CD4-positive, alpha-beta T cell (primary cell): ENCODE measurements around the gene SLC25A26. TPM values are rescaled to one million over a fixed set of nuclear protein-coding genes. Genes with fewer than 3 reads are reported as not detected.
"Not testable (repeated sequence)": the region's sequence is repeated elsewhere in the genome, so short reads cannot be mapped to it uniquely, and the experiment has no call there.

Source experiments
- ATAC-seq: fragments of 200-7000 bp; cut with Tn5 transposase; one replicate; pipeline ENCODE4 v1.10.0; 2022; ENCODE audit warnings: mild to moderate bottlenecking; ENCODE audit not compliant: poor library complexity
- CTCF ChIA-PET: fragments of 350-600 bp; sonication (Branson Sonifier 250); formaldehyde crosslinking; loops from one replicate; lab custom pipeline; 2021; ENCODE audit warnings: antibody characterized with exemption, inconsistent platforms; lab: Charles Lee
- POLR2A ChIA-PET: fragments of 350-600 bp; sonication (Branson Sonifier 250); formaldehyde crosslinking; loops from one replicate; lab custom pipeline; 2021; ENCODE audit warnings: antibody characterized with exemption, inconsistent platforms; lab: Charles Lee
- DNase-seq, 14 experiments: peaks; one replicate each; pipeline ENCODE4 v3.0.0-alpha.2; 2013 to 2020; ENCODE audit warnings: mixed read lengths in 2 of 14
- H3K27ac ChIP-seq, 2 donors: one replicate each; pipeline versions ENCODE4 v1.5.1 to v1.7.0; 2013; ENCODE audit warnings: low read length in 2 of 2, low read depth in 1 of 2, mild to moderate bottlenecking in 1 of 2
- H3K27me3 ChIP-seq, 2 experiments: 1 replicate in 1 of 2; 2 replicates in 1 of 2; pipeline versions ENCODE4 v1.6.1 to v1.7.0; 2013; ENCODE audit warnings: low read length in 2 of 2, control low read depth in 1 of 2, mild to moderate bottlenecking in 1 of 2, moderate library complexity in 1 of 2; ENCODE audit not compliant: insufficient read depth in 2 of 2, control insufficient read depth in 1 of 2
- H3K36me3 ChIP-seq: one replicate; pipeline ENCODE4 v1.6.1; 2013; ENCODE audit warnings: low read length, control low read depth; ENCODE audit not compliant: insufficient read depth
- H3K4me1 ChIP-seq: one replicate; pipeline ENCODE4 v1.6.1; 2013; ENCODE audit warnings: low read length, control low read depth; ENCODE audit not compliant: insufficient read depth
- H3K4me3 ChIP-seq: one replicate; pipeline ENCODE4 v1.5.1; 2013; ENCODE audit warnings: mild to moderate bottlenecking, low read length, moderate library complexity
- H3K9me3 ChIP-seq, 2 experiments: 1 replicate in 1 of 2; 2 replicates in 1 of 2; pipeline versions ENCODE4 v1.6.1 to v1.7.0; 2013; ENCODE audit warnings: low read length in 2 of 2, mild to moderate bottlenecking in 2 of 2, control low read depth in 1 of 2, moderate library complexity in 1 of 2; ENCODE audit not compliant: control insufficient read depth in 1 of 2, insufficient read depth in 1 of 2
- H3K27ac Mint-ChIP-seq: one replicate; pipeline ENCODE4 v1.8.0; 2020; ENCODE audit warnings: mixed read lengths
- H3K27me3 Mint-ChIP-seq: one replicate; pipeline ENCODE4 v1.8.0; 2021; ENCODE audit warnings: mixed read lengths
- H3K36me3 Mint-ChIP-seq: one replicate; pipeline ENCODE4 v1.8.0; 2021; ENCODE audit warnings: low read depth, mixed read lengths
- H3K4me1 Mint-ChIP-seq: one replicate; pipeline ENCODE4 v1.8.0; 2021; ENCODE audit warnings: low read depth, mixed read lengths
- H3K4me3 Mint-ChIP-seq: one replicate; pipeline ENCODE4 v1.8.0; 2020; ENCODE audit warnings: mild to moderate bottlenecking, mixed read lengths
- H3K9me3 Mint-ChIP-seq: one replicate; pipeline ENCODE4 v1.8.0; 2020; ENCODE audit warnings: mixed read lengths
- CTCF ChIP-seq: fragments of 200-600 bp; IDR thresholded peaks from one replicate; pipeline ENCODE4 v1.8.0; 2022; ENCODE audit warnings: antibody characterized with exemption, mild to moderate bottlenecking
- intact Hi-C, 2 experiments: fragments of 100-400 bp; cut with DNase I in 1 of 2; cut with micrococcal nuclease in 1 of 2; formaldehyde crosslinking; loops; one replicate each; pipeline versions ENCODE4 v1.15.1 to v1.9.0; 2023 to 2025; cut with DNase I, micrococcal nuclease
- total RNA-seq, 174 experiments: library from RNA in 2 of 174; stranded (reverse) in 2 of 174; gene quantifications; one replicate each; pipeline ENCODE4 v1.2.3 and lab custom pipeline; 2021 to 2026

SLC25A26 gene
- total RNA-seq, 2 experiments from 2014 or later, result 26.9 to 30.2 TPM

GRCh38 chr3:66297260-66297873 is 76.6 kb downstream of the SLC25A26 start:
- peak in 2 of 14 experiments; percentile 26 to 28 for DNase-seq
- CTCF ChIA-PET, result interaction anchor here (1.7 to 3.1 kb wide), 3 partner anchors 20 to 81 kb away, joined by 5 to 12 read pairs (median 7); no protein-coding TSS in a partner anchor
- ATAC-seq, result no peak
- H3K27me3 Mint-ChIP-seq, result no peaks in the 10 kb centered on the region
- H3K27ac Mint-ChIP-seq, result peak overlapping the region; percentile 70
- intact Hi-C loops, result no loop called here
- H3K9me3 Mint-ChIP-seq, result no peaks in the 10 kb centered on the region
- H3K4me3 Mint-ChIP-seq, result no peak overlapping the region
- Histone ChIP-seq H3K4me1 (peaks cover 18% of the 10 kb centered on the region), H3K27me3 (no peaks in the 10 kb centered on the region), H3K36me3 (no peaks in the 10 kb centered on the region), H3K4me3 (no peak overlapping the region), H3K27ac (peak overlapping the region in 1 of 2 donors; percentile 15), H3K9me3 (no peaks in the 10 kb centered on the region)
- peaks cover 66% of the 10 kb centered on the region for H3K4me1 Mint-ChIP-seq
- H3K36me3 Mint-ChIP-seq, result peaks cover 12% of the 10 kb centered on the region
- no peak for TF ChIP-seq CTCF
- POLR2A ChIA-PET, result interaction anchor here (0.6 to 1.6 kb wide), 5 partner anchors 13 to 412 kb away, joined by 3 to 7 read pairs (median 4); no protein-coding TSS in a partner anchor

GRCh38 chr3:66297900-66298299 is 77.1 kb downstream of the SLC25A26 start:
- no peaks in the 10 kb centered on the region for H3K9me3 Mint-ChIP-seq
- DNase-seq, result peak in 3 of 14 experiments; percentile 9 to 65 (median 21)
- no peaks in the 10 kb centered on the region for H3K36me3 ChIP-seq
- peak overlapping the region in 1 of 2 donors; percentile 15 for H3K27ac ChIP-seq
- no peaks in the 10 kb centered on the region for H3K27me3 ChIP-seq
- peak overlapping the region; percentile 70 for H3K27ac Mint-ChIP-seq
- ChIA-PET POLR2A (interaction anchor here (0.9 to 1.6 kb wide), 3 partner anchors 13 to 96 kb away, joined by 3 to 7 read pairs (median 3); no protein-coding TSS in a partner anchor), CTCF (interaction anchor here (0.6 to 3.1 kb wide), 5 partner anchors 12 to 80 kb away, joined by 3 to 12 read pairs (median 5); no protein-coding TSS in a partner anchor)
- ATAC-seq, result no peak
- no peak for TF ChIP-seq CTCF
- H3K4me3 Mint-ChIP-seq, result no peak overlapping the region
- peaks cover 8% of the 10 kb centered on the region for H3K36me3 Mint-ChIP-seq
- H3K27me3 Mint-ChIP-seq, result no peaks in the 10 kb centered on the region
- H3K4me1 ChIP-seq, result peaks cover 23% of the 10 kb centered on the region
- H3K4me1 Mint-ChIP-seq, result peaks cover 67% of the 10 kb centered on the region
- no peaks in the 10 kb centered on the region for H3K9me3 ChIP-seq
- intact Hi-C loops, result no loop called here
- H3K4me3 ChIP-seq, result no peak overlapping the region

- H3K27ac Mint-ChIP-seq, result peak overlapping the region; percentile 70
Measured at GRCh38 chr3:66298591-66298990, 77.8 kb downstream of the SLC25A26 start.

GRCh38 chr3:66299085-66299484 is 78.3 kb downstream of the SLC25A26 start:
- H3K4me1 ChIP-seq, result peaks cover 35% of the 10 kb centered on the region
- H3K36me3 Mint-ChIP-seq, ATAC-seq, H3K27me3 ChIP-seq, DNase-seq, H3K4me3 ChIP-seq, H3K4me3 Mint-ChIP-seq, H3K36me3 ChIP-seq, H3K9me3 ChIP-seq, intact Hi-C loops, H3K27me3 Mint-ChIP-seq, POLR2A ChIA-PET, H3K27ac ChIP-seq, H3K9me3 Mint-ChIP-seq: not testable (repeated sequence)
- Mint-ChIP-seq H3K27ac (peak overlapping the region; percentile 70), H3K4me1 (peaks cover 72% of the 10 kb centered on the region)
- CTCF ChIA-PET, result interaction anchor here (1.0 to 3.1 kb wide), 2 partner anchors 14 to 79 kb away, joined by 3 to 12 read pairs; no protein-coding TSS in a partner anchor

More at GRCh38 chr3:66298591-66298990, 77.8 kb downstream of the SLC25A26 start:
- Mint-ChIP-seq H3K9me3 (no peaks in the 10 kb centered on the region), H3K4me1 (peaks cover 70% of the 10 kb centered on the region), H3K36me3 (peaks cover 8% of the 10 kb centered on the region), H3K4me3 (peak overlapping the region; percentile 8), H3K27me3 (no peaks in the 10 kb centered on the region)
- Histone ChIP-seq H3K4me1 (peaks cover 30% of the 10 kb centered on the region), H3K36me3 (no peaks in the 10 kb centered on the region), H3K27ac (peak overlapping the region in 1 of 2 donors; percentile 27), H3K9me3 (no peaks in the 10 kb centered on the region), H3K4me3 (no peak overlapping the region), H3K27me3 (no peaks in the 10 kb centered on the region)
- ATAC-seq (no peak), DNase-seq (peak in 3 of 14 experiments; percentile 32 to 70 (median 33))
- ChIA-PET POLR2A (interaction anchor here (0.9 to 1.6 kb wide), 2 partner anchors 14 to 79 kb away, joined by 3 to 7 read pairs; no protein-coding TSS in a partner anchor), CTCF (interaction anchor here (0.6 to 3.1 kb wide), 4 partner anchors 13 to 79 kb away, joined by 3 to 12 read pairs (median 4); no protein-coding TSS in a partner anchor)
- intact Hi-C loops, result no loop called here
- TF ChIP-seq CTCF, result no peak
